B cell (primary cell): ENCODE data around the gene TNFRSF25. TPM values are rescaled to one million over a fixed set of nuclear protein-coding genes. Genes with fewer than 3 reads are reported as not detected.

Experiments
- ATAC-seq: fragments of 200-7000 bp; cut with Tn5 transposase; one replicate; pipeline ENCODE4 v1.10.0; 2021; ENCODE audit warnings: low read depth, mild to moderate bottlenecking, moderate number of reproducible peaks, moderate library complexity
- CTCF ChIA-PET: fragments of 350-600 bp; sonication (Branson Sonifier 250); formaldehyde crosslinking; loops from one replicate; lab custom pipeline; 2021; ENCODE audit warnings: antibody characterized with exemption, inconsistent platforms; lab: Charles Lee
- POLR2A ChIA-PET: fragments of 350-600 bp; sonication (Branson Sonifier 250); formaldehyde crosslinking; loops from one replicate; lab custom pipeline; 2021; ENCODE audit warnings: antibody characterized with exemption; lab: Charles Lee
- DNase-seq: peaks from one replicate; pipeline ENCODE4 v3.0.0; 2013
- H2AFZ ChIP-seq: 2 replicates; pipeline ENCODE4 v1.6.1; 2012; ENCODE audit warnings: mild to moderate bottlenecking, low read depth, low read length; ENCODE audit not compliant: insufficient read depth, poor library complexity, severe bottlenecking
- H3K27ac ChIP-seq, 2 donors: 1 replicate in 1 of 2; 2 replicates in 1 of 2; pipeline ENCODE4 v1.5.1; 2012 to 2013; ENCODE audit warnings: low read length in 2 of 2, mild to moderate bottlenecking in 2 of 2, moderate library complexity in 1 of 2
- H3K27me3 ChIP-seq, 4 experiments: fragments of 200-600 bp in 1 of 4; sonication (generic) in 1 of 4; replicated peaks in 1 of 4; 1 replicate in 2 of 4; 2 replicates in 2 of 4; pipeline versions ENCODE4 v1.6.1 to v1.7.0; 2013 to 2016; ENCODE audit warnings: low read length in 3 of 4, mild to moderate bottlenecking in 2 of 4, mixed read lengths in 1 of 4, moderate library complexity in 1 of 4; ENCODE audit not compliant: insufficient read depth in 4 of 4, control insufficient read depth in 3 of 4; ENCODE audit errors: control extremely low read depth in 1 of 4
- H3K36me3 ChIP-seq, 2 experiments: replicated peaks in 1 of 2; 1 replicate in 1 of 2; 2 replicates in 1 of 2; pipeline versions ENCODE4 v1.6.1 to v1.7.1; 2013; ENCODE audit warnings: low read length in 1 of 2; ENCODE audit not compliant: insufficient read depth in 2 of 2, control insufficient read depth in 1 of 2; ENCODE audit errors: control extremely low read depth in 1 of 2, extremely low read depth in 1 of 2
- H3K4me1 ChIP-seq, 2 donors: fragments of 200-600 bp in 1 of 2; sonication (generic) in 1 of 2; 1 replicate in 1 of 2; 2 replicates in 1 of 2; pipeline versions ENCODE4 v1.5.1 to v1.6.1; 2013 to 2017; ENCODE audit warnings: low read length in 2 of 2; ENCODE audit not compliant: control insufficient read depth in 2 of 2, insufficient read depth in 2 of 2
- H3K4me2 ChIP-seq: replicated peaks from 2 replicates; pipeline ENCODE3; 2012; ENCODE audit warnings: mild to moderate bottlenecking, low read depth, low read length; ENCODE audit not compliant: poor library complexity, severe bottlenecking
- H3K4me3 ChIP-seq, 5 experiments: fragments of 200-600 bp in 1 of 5; sonication (generic) in 1 of 5; 1 replicate in 3 of 5; 2 replicates in 2 of 5; pipeline versions ENCODE4 v1.5.1 to v1.7.0; 2011 to 2016; ENCODE audit warnings: low read length in 4 of 5, mild to moderate bottlenecking in 4 of 5, low read depth in 2 of 5, control low read depth in 1 of 5, moderate library complexity in 1 of 5; ENCODE audit not compliant: insufficient read depth in 1 of 5; ENCODE audit errors: control extremely low read depth in 1 of 5, extremely low read depth in 1 of 5
- H3K79me2 ChIP-seq: fragments of 200-600 bp; sonication (generic); one replicate; pipeline ENCODE4 v1.6.0; 2016; ENCODE audit warnings: low read length; ENCODE audit not compliant: control insufficient read depth, insufficient read depth
- H3K9ac ChIP-seq: fragments of 200-600 bp; sonication (generic); 2 replicates; pipeline ENCODE4 v1.6.1; 2017; ENCODE audit warnings: mild to moderate bottlenecking, low read length, moderate library complexity
- H3K9me3 ChIP-seq, 3 donors: one replicate each; pipeline versions ENCODE4 v1.6.1 to v1.7.1; 2013; ENCODE audit warnings: low read length in 2 of 3; ENCODE audit not compliant: control insufficient read depth in 2 of 3, insufficient read depth in 1 of 3; ENCODE audit errors: control extremely low read depth in 1 of 3
- H4K20me1 ChIP-seq: 2 replicates; pipeline ENCODE4 v1.6.0; 2012; ENCODE audit warnings: mild to moderate bottlenecking, low read length; ENCODE audit not compliant: insufficient read depth, control insufficient read depth, poor library complexity, severe bottlenecking
- H3K27ac Mint-ChIP-seq: one replicate; pipeline ENCODE4 v1.8.0; 2021; ENCODE audit warnings: mixed read lengths
- H3K27me3 Mint-ChIP-seq: one replicate; pipeline ENCODE4 v1.8.0; 2021; ENCODE audit warnings: mixed read lengths
- H3K4me1 Mint-ChIP-seq: one replicate; pipeline ENCODE4 v1.8.0; 2021; ENCODE audit warnings: mixed read lengths
- H3K4me3 Mint-ChIP-seq: one replicate; pipeline ENCODE4 v1.8.0; 2021; ENCODE audit warnings: mixed read lengths
- H3K9me3 Mint-ChIP-seq: one replicate; pipeline ENCODE4 v1.8.0; 2022; ENCODE audit warnings: mixed read lengths; ENCODE audit not compliant: insufficient read depth
- EZH2 ChIP-seq: IDR thresholded peaks from 2 replicates; pipeline ENCODE4 v1.6.1; 2012; ENCODE audit warnings: borderline replicate concordance, low read depth, mild to moderate bottlenecking, moderate library complexity, low read length; ENCODE audit not compliant: insufficient read depth, poor library complexity, severe bottlenecking
- WGBS: methylation state at CpG from one replicate; pipeline ENCODE4 v1.1.5; 2013; ENCODE audit warnings: missing lambda C conversion rate; ENCODE audit not compliant: insufficient coverage; 5-methylcytosine and 5-hydroxymethylcytosine counted together
- intact Hi-C: fragments of 100-400 bp; cut with micrococcal nuclease; formaldehyde crosslinking; loops from one replicate; pipeline ENCODE4 v1.10.0; 2022
- polyA plus RNA-seq: library from polyadenylated mRNA; depleted of rRNA; stranded (reverse); fragments of >200 nt; gene quantifications from 2 replicates; pipeline ENCODE4 v1.2.3, GENCODE V29; 2012
- total RNA-seq, 2 donors: library from RNA; stranded (reverse); fragments of 120-200 nt in 1 of 2; gene quantifications; 1 replicate in 1 of 2; 2 replicates in 1 of 2; pipeline versions ENCODE4 v1.2.3 to v1.2.4, GENCODE V29; 2013 to 2022
- TF ChIP-seq, protein P1 (sequence below): fragments of 200-600 bp; IDR thresholded peaks from one replicate; pipeline ENCODE4 v1.8.0; 2022; ENCODE audit warnings: antibody characterized with exemption, mild to moderate bottlenecking

The TNFRSF25 gene
- total and polyA plus RNA-seq, 2 donors (not counting 1 experiment from before 2014, with no cell fraction given): 2.6 to 7.1 TPM

DNA sequence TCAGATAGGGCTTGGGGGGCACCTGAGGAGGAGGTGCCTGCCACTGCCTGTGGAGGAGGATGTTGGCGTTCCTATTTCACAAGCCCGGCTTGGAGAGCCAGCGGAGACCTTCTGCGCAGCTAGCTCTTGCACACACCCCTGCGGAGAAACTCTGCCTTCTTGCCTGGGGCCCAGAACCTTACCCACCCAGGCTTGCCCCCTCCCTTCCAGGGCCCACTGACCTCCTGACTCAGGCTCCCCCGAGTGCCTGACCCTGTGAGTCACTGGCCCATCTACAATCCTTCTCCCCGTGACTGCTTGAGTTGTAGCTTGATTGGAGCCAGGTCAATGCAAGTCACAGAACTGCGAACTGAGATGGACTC, 49.7 kb downstream of the TNFRSF25 start:
- Histone ChIP-seq H3K79me2 (no peaks in the 10 kb centered on the region), H3K27ac (no peak overlapping the region), H3K36me3 (no peaks in the 10 kb centered on the region), H3K4me1 (peaks cover 12 to 22% of the 10 kb centered on the region in 2 donors), H3K9ac (no peak overlapping the region), H2AFZ (no peak overlapping the region), H3K4me2 (no peak overlapping the region), H4K20me1 (no peaks in the 10 kb centered on the region), H3K4me3 (no peak overlapping the region), H3K27me3 (peaks cover 0 to 56% (median 23%) of the 10 kb centered on the region in 4 experiments), H3K9me3 (no peaks in the 10 kb centered on the region)
- peaks cover 6% of the 10 kb centered on the region for H3K4me1 Mint-ChIP-seq
- ChIA-PET CTCF (interaction anchor here (0.6 kb wide), 1 partner anchor 44 kb away, joined by 8 read pairs; no protein-coding TSS in a partner anchor), POLR2A (interaction anchor here (0.6 kb wide), 1 partner anchor 15 kb away, joined by 9 read pairs; no protein-coding TSS in a partner anchor)
- DNase-seq: no peak
- H3K9me3 Mint-ChIP-seq: no peaks in the 10 kb centered on the region
- no peak overlapping the region for H3K4me3 Mint-ChIP-seq
- no peak overlapping the region for H3K27ac Mint-ChIP-seq
- no peak for ATAC-seq
- intact Hi-C loops: no loop called here
- TF ChIP-seq, protein P1, sequence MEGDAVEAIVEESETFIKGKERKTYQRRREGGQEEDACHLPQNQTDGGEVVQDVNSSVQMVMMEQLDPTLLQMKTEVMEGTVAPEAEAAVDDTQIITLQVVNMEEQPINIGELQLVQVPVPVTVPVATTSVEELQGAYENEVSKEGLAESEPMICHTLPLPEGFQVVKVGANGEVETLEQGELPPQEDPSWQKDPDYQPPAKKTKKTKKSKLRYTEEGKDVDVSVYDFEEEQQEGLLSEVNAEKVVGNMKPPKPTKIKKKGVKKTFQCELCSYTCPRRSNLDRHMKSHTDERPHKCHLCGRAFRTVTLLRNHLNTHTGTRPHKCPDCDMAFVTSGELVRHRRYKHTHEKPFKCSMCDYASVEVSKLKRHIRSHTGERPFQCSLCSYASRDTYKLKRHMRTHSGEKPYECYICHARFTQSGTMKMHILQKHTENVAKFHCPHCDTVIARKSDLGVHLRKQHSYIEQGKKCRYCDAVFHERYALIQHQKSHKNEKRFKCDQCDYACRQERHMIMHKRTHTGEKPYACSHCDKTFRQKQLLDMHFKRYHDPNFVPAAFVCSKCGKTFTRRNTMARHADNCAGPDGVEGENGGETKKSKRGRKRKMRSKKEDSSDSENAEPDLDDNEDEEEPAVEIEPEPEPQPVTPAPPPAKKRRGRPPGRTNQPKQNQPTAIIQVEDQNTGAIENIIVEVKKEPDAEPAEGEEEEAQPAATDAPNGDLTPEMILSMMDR: no peak
- no peak for TF ChIP-seq EZH2
- WGBS: 80% methylated on average over 5 of the region's 8 CpGs
- peaks cover 47% of the 10 kb centered on the region for H3K27me3 Mint-ChIP-seq

DNA sequence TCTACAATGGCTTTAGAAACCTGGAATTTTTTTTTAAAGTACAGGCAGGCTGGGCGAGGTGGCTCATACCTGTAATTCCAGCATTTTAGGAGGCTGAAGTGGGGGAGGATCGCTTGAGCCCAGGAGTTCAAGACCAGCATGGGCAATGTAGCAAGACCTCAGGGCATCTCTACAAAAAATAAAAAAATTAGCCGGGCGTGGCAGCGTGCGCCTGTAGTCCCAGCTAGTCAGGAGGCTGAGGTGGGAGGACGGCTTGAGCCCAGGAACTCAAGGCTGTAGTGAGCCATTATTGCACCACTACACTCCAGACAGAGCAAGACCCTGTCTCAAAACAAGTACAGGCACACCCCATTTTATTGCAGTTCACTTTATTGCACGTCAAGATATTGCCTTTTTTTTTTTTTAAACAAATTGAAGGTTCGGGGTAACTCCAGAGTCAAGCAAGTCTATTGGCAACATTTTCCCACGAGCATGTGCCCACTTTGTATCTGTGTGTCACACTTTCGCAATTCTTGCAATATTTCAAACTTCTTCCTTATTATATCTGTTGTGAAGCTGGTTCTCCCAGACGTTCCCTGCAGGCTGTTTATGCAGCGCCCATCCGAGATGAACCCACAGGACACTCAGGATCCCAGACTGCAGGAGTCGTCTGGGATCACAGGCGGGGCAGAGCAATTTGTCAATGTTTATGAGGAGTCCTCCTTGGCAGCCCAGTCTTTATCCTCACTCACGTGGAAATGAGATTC, 50.9 kb downstream of the TNFRSF25 start:
- POLR2A ChIA-PET: no interaction called here
- H4K20me1 ChIP-seq: no peaks in the 10 kb centered on the region
- DNase-seq (no peak), ATAC-seq (no peak)
- no peaks in the 10 kb centered on the region for H3K9me3 ChIP-seq
- no peaks in the 10 kb centered on the region for H3K36me3 ChIP-seq
- 78% methylated on average over 12 of the region's 17 CpGs for WGBS
- H2AFZ ChIP-seq: no peak overlapping the region
- H3K4me1 ChIP-seq: peaks cover 7 to 14% of the 10 kb centered on the region in 2 donors
- H3K4me1 Mint-ChIP-seq: peaks cover 5% of the 10 kb centered on the region
- no peak overlapping the region for H3K4me2 ChIP-seq
- TF ChIP-seq, protein P1: no peak
- TF ChIP-seq EZH2: no peak
- H3K27ac Mint-ChIP-seq: no peak overlapping the region
- H3K79me2 ChIP-seq: no peaks in the 10 kb centered on the region
- H3K9ac ChIP-seq: no peak overlapping the region
- H3K9me3 Mint-ChIP-seq: no peaks in the 10 kb centered on the region
- H3K27me3 ChIP-seq: peaks cover 0 to 48% (median 16%) of the 10 kb centered on the region in 4 experiments
- H3K4me3 Mint-ChIP-seq: no peak overlapping the region
- CTCF ChIA-PET: interaction anchor here (1.0 to 2.2 kb wide), 3 partner anchors 10 to 231 kb away, joined by 3 to 7 read pairs (median 3); no protein-coding TSS in a partner anchor
- H3K27me3 Mint-ChIP-seq: peaks cover 48% of the 10 kb centered on the region
- no peak overlapping the region for H3K27ac ChIP-seq
- intact Hi-C loops: no loop called here
- no peak overlapping the region for H3K4me3 ChIP-seq
